Keratinocyte (primary cell): ENCODE results near the gene CKAP4. TPM values are rescaled to one million over a fixed set of nuclear protein-coding genes. Genes with fewer than 3 reads are reported as not detected.
A peak's percentile ranks its signal among the peaks of the same experiment; 100 is the strongest.

Source experiments
- DNase-seq: peaks from one replicate; pipeline ENCODE4 v3.0.0-alpha.2; 2011; ENCODE audit warnings: low read depth, missing footprints, low spot score
- FAIRE-seq: peaks from 2 replicates; lab custom pipeline; 2011; peaks lifted over from hg19 to GRCh38; lab: Jason Lieb, UNC
- H2AFZ ChIP-seq: 2 replicates; pipeline ENCODE4 v1.6.0; 2012; ENCODE audit warnings: low read length, control low read depth, inconsistent platforms; ENCODE audit not compliant: control insufficient read depth
- H3K27ac ChIP-seq: 2 replicates; pipeline ENCODE4 v1.5.1; 2011; ENCODE audit warnings: low read length; ENCODE audit not compliant: control insufficient read depth, insufficient read depth
- H3K27me3 ChIP-seq: 3 replicates; pipeline ENCODE4 v1.6.0; 2011; ENCODE audit warnings: low read length; ENCODE audit not compliant: control insufficient read depth, insufficient read depth; ENCODE audit errors: extremely low read depth
- H3K36me3 ChIP-seq, 2 experiments: 2 replicates in 1 of 2; 3 replicates in 1 of 2; pipeline ENCODE4 v1.5.1; 2011; ENCODE audit warnings: low read length in 2 of 2, mild to moderate bottlenecking in 1 of 2; ENCODE audit not compliant: control insufficient read depth in 2 of 2, insufficient read depth in 2 of 2; ENCODE audit errors: extremely low read depth in 1 of 2
- H3K4me1 ChIP-seq: 3 replicates; pipeline ENCODE4 v1.5.1; 2011; ENCODE audit warnings: low read length; ENCODE audit not compliant: control insufficient read depth, insufficient read depth; ENCODE audit errors: extremely low read depth
- H3K4me2 ChIP-seq: 3 replicates; pipeline ENCODE4 v1.6.0; 2011; ENCODE audit warnings: low read depth, low read length; ENCODE audit not compliant: control insufficient read depth, insufficient read depth; ENCODE audit errors: extremely low read depth
- H3K4me3 ChIP-seq, 3 experiments: fragments of 200-600 bp in 1 of 3; sonication (generic) in 1 of 3; 2 replicates in 2 of 3; 3 replicates in 1 of 3; pipeline ENCODE4 v1.5.1; 2011 to 2016; ENCODE audit warnings: low read length in 3 of 3, mild to moderate bottlenecking in 3 of 3, control low read depth in 2 of 3, inconsistent platforms in 1 of 3, low read depth in 1 of 3, mixed read lengths in 1 of 3, mixed run types in 1 of 3, moderate library complexity in 1 of 3; ENCODE audit not compliant: control insufficient read depth in 2 of 3, insufficient read depth in 2 of 3; ENCODE audit errors: extremely low read depth in 1 of 3
- H3K79me2 ChIP-seq: 2 replicates; pipeline ENCODE4 v1.6.0; 2012; ENCODE audit warnings: low read length; ENCODE audit not compliant: control insufficient read depth, insufficient read depth
- H3K9ac ChIP-seq: 3 replicates; pipeline ENCODE4 v1.6.0; 2011; ENCODE audit warnings: low read length; ENCODE audit not compliant: control insufficient read depth, insufficient read depth; ENCODE audit errors: extremely low read depth
- H3K9me1 ChIP-seq: 3 replicates; pipeline ENCODE4 v1.6.0; 2011; ENCODE audit warnings: low read length; ENCODE audit not compliant: control insufficient read depth, insufficient read depth; ENCODE audit errors: extremely low read depth
- H3K9me3 ChIP-seq: 2 replicates; pipeline ENCODE4 v1.5.1; 2012; ENCODE audit warnings: low read depth, low read length; ENCODE audit not compliant: control insufficient read depth
- H4K20me1 ChIP-seq: 3 replicates; pipeline ENCODE4 v1.6.0; 2011; ENCODE audit warnings: low read length; ENCODE audit not compliant: control insufficient read depth, insufficient read depth; ENCODE audit errors: extremely low read depth
- EZH2 ChIP-seq: IDR thresholded peaks from one replicate; pipeline ENCODE4 v1.6.1; 2012; ENCODE audit warnings: inconsistent platforms, mild to moderate bottlenecking, low read length, moderate library complexity
- dilution Hi-C: fragments of 300-500 bp; cut with MboI; formaldehyde crosslinking; loops from one replicate; pipeline ENCODE4 v1.7.0; 2020; ENCODE audit warnings: low sequenced_read_pairs; ENCODE audit not compliant: extremely low pct_ligation_motif_present
- polyA minus RNA-seq, 3 experiments: library from RNA; depleted of rRNA, polyadenylated mRNA; stranded (reverse); fragments of >200 nt; gene quantifications; 1 replicate in 1 of 3; 2 replicates in 1 of 3; 3 replicates in 1 of 3; pipeline ENCODE4 v1.2.3, GENCODE V29; 2011
- polyA plus RNA-seq, 5 experiments: library from polyadenylated mRNA; depleted of rRNA in 3 of 5; stranded (reverse) in 3 of 5; stranded (forward) in 1 of 5; unstranded in 1 of 5; fragments of >200 nt; gene quantifications; 1 replicate in 1 of 5; 2 replicates in 3 of 5; 3 replicates in 1 of 5; pipeline versions ENCODE4 v1.2.1 to v1.2.3, GENCODE V29; 2011 to 2012; ENCODE audit warnings: missing spikeins in 2 of 5, low read depth in 1 of 5, low replicate concordance in 1 of 5
- TF ChIP-seq, protein P1 (sequence below), 3 experiments: IDR thresholded peaks in 1 of 3; conservative IDR thresholded peaks in 1 of 3; optimal IDR thresholded peaks in 1 of 3; 2 replicates in 2 of 3; 3 replicates in 1 of 3; pipeline versions ENCODE3 to v1.5.1; 2011; ENCODE audit warnings: low read length in 3 of 3, mild to moderate bottlenecking in 3 of 3, moderate library complexity in 2 of 3, control low read depth in 1 of 3, inconsistent platforms in 1 of 3; ENCODE audit not compliant: insufficient read depth in 2 of 3; ENCODE audit errors: extremely low read depth in 1 of 3

CKAP4 gene, protein sequence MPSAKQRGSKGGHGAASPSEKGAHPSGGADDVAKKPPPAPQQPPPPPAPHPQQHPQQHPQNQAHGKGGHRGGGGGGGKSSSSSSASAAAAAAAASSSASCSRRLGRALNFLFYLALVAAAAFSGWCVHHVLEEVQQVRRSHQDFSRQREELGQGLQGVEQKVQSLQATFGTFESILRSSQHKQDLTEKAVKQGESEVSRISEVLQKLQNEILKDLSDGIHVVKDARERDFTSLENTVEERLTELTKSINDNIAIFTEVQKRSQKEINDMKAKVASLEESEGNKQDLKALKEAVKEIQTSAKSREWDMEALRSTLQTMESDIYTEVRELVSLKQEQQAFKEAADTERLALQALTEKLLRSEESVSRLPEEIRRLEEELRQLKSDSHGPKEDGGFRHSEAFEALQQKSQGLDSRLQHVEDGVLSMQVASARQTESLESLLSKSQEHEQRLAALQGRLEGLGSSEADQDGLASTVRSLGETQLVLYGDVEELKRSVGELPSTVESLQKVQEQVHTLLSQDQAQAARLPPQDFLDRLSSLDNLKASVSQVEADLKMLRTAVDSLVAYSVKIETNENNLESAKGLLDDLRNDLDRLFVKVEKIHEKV
- polyA plus RNA-seq (84.5 to 123 TPM (median 84.7 TPM) in 3 replicates), polyA minus RNA-seq (44.2 to 50.5 TPM (median 48.9 TPM) in 3 replicates)
- 49.3 TPM for polyA plus RNA-seq (2011; ENCODE audit: low read depth)
- 52.1 and 54.3 TPM in 2 replicates for polyA plus RNA-seq (2011; cell fraction: cytosol; rRNA removed)
- polyA plus RNA-seq (2011; cell fraction: nucleus; rRNA removed), result 152 and 168 TPM in 2 replicates
- polyA plus RNA-seq (2012; ENCODE audit: low replicate concordance), result 70.8 and 113 TPM in 2 replicates
- 72.3 TPM for polyA minus RNA-seq (2011; cell fraction: cytosol; rRNA and poly(A)+ RNA removed)
- polyA minus RNA-seq (2011; cell fraction: nucleus; rRNA and poly(A)+ RNA removed), result 102 and 139 TPM in 2 replicates

DNA sequence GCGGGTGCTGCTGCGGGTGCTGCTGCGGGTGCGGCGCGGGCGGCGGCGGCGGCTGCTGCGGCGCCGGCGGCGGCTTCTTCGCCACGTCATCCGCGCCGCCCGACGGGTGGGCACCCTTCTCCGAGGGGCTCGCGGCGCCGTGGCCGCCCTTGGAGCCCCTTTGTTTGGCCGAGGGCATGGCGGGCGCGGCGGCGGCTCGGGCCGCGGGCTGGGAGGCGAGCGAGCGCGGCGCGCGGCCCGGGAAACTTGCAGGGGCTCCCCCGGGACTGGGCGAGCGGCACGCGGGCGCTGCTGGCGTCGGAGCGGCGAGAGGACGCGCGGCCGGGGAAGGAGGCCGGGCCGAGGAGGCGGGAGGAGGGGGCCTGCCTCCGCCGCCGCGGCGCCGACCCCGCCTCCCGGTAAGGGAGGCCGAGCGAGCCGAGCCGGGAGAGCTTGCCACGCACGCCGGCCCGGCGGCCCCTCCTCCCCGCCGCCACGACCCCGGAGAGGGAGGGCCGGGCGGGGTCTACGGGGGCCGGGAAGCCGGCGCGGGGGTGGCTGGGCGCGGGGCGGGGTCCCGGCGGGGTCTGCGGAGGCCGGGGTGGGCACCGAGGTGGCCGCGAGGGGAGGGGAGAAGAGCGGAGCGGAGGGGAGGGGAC, at the start of gene CKAP4:
CKAP4 (minus strand) TSS at position 347 of the 638 bp plus-strand sequence; CDS start at position 178, 169 bp downstream.
- FAIRE-seq, result no peak
- DNase-seq, result no peak

DNA sequence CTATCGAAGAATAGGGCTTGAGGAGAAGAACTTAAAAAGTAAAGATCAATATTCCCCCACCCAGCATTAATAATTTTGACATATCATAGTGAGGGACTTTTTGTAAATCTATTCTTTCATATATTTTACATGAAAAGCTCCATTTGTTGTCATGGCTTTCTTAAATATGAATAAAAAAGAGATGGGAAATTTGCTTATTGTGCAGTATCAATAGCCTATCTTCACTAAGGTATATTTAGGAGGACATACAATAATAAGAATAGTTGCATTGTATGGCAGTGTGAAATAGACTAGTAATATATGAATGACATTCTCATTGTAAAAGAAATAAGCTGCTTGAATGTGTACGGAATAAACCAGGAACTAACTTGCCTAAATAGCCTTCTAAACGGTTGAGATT, 49.3 kb upstream of the CKAP4 start:
- no peaks in the 10 kb centered on the region for H4K20me1 ChIP-seq
- H3K4me1 ChIP-seq, result peaks cover 20% of the 10 kb centered on the region
- no peak for DNase-seq
- H3K27me3 ChIP-seq, result no peaks in the 10 kb centered on the region
- no peaks in the 10 kb centered on the region for H3K9me1 ChIP-seq
- no peaks in the 10 kb centered on the region for H3K9me3 ChIP-seq
- TF ChIP-seq, protein P1, sequence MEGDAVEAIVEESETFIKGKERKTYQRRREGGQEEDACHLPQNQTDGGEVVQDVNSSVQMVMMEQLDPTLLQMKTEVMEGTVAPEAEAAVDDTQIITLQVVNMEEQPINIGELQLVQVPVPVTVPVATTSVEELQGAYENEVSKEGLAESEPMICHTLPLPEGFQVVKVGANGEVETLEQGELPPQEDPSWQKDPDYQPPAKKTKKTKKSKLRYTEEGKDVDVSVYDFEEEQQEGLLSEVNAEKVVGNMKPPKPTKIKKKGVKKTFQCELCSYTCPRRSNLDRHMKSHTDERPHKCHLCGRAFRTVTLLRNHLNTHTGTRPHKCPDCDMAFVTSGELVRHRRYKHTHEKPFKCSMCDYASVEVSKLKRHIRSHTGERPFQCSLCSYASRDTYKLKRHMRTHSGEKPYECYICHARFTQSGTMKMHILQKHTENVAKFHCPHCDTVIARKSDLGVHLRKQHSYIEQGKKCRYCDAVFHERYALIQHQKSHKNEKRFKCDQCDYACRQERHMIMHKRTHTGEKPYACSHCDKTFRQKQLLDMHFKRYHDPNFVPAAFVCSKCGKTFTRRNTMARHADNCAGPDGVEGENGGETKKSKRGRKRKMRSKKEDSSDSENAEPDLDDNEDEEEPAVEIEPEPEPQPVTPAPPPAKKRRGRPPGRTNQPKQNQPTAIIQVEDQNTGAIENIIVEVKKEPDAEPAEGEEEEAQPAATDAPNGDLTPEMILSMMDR (optimal IDR thresholded peaks at IDR 0.05 in 1 of 3, IDR thresholded peaks at IDR 0.05 in 1 of 3, conservative IDR thresholded peaks at IDR 0.05 in 1 of 3; ENCODE audit: extremely low read depth in 1 of 3, insufficient read depth in 2 of 3, low read length in 3 of 3), result no peak
- TF ChIP-seq EZH2, result no peak
- H3K27ac ChIP-seq, result peak overlapping the region; percentile 51
- no peak overlapping the region for H3K4me3 ChIP-seq
- no peak for FAIRE-seq
- no peak overlapping the region for H2AFZ ChIP-seq
- H3K4me2 ChIP-seq, result no peak overlapping the region
- no peaks in the 10 kb centered on the region for H3K36me3 ChIP-seq
- H3K9ac ChIP-seq, result no peak overlapping the region
- H3K79me2 ChIP-seq, result no peaks in the 10 kb centered on the region
- dilution Hi-C loops, result no loop called here

More for the DNA sequence above, at the start of gene CKAP4:
- H3K4me1 ChIP-seq, result peaks cover 22% of the 10 kb centered on the region
- dilution Hi-C loops, result no loop called here
- peak within 1 kb of the TSS; percentile 86 for H3K4me2 ChIP-seq
- peak within 1 kb of the TSS; percentile 96 for H3K9ac ChIP-seq
- H3K79me2 ChIP-seq, result peaks cover 31% of the 10 kb centered on the region
- H3K27me3 ChIP-seq, result no peaks in the 10 kb centered on the region
- peaks cover 12% of the 10 kb centered on the region for H4K20me1 ChIP-seq
- H3K9me3 ChIP-seq, result no peaks in the 10 kb centered on the region
- peaks cover 5 to 8% of the 10 kb centered on the region in 2 experiments for H3K36me3 ChIP-seq
- no peak for TF ChIP-seq EZH2
- TF ChIP-seq, protein P1 (optimal IDR thresholded peaks at IDR 0.05 in 1 of 3, IDR thresholded peaks at IDR 0.05 in 1 of 3, conservative IDR thresholded peaks at IDR 0.05 in 1 of 3; ENCODE audit: extremely low read depth in 1 of 3, insufficient read depth in 2 of 3, low read length in 3 of 3), result no peak
- H3K4me3 ChIP-seq, result peak within 1 kb of the TSS; percentile 86 to 95 (median 93)
- peak within 1 kb of the TSS; percentile 96 for H3K27ac ChIP-seq
- H3K9me1 ChIP-seq, result peaks cover 10% of the 10 kb centered on the region
- H2AFZ ChIP-seq, result peak within 1 kb of the TSS; percentile 70
